ENCODE measurements around the gene TWNK. TPM values are rescaled to one million over a fixed set of nuclear protein-coding genes. Genes with fewer than 3 reads are reported as not detected.
"Not testable (repeated sequence)": the region's sequence is repeated elsewhere in the genome, so short reads cannot be mapped to it uniquely, and the experiment has no call there.

TWNK gene
- total RNA-seq, 1 donor from 2014 or later: 11.6 TPM

DNA sequence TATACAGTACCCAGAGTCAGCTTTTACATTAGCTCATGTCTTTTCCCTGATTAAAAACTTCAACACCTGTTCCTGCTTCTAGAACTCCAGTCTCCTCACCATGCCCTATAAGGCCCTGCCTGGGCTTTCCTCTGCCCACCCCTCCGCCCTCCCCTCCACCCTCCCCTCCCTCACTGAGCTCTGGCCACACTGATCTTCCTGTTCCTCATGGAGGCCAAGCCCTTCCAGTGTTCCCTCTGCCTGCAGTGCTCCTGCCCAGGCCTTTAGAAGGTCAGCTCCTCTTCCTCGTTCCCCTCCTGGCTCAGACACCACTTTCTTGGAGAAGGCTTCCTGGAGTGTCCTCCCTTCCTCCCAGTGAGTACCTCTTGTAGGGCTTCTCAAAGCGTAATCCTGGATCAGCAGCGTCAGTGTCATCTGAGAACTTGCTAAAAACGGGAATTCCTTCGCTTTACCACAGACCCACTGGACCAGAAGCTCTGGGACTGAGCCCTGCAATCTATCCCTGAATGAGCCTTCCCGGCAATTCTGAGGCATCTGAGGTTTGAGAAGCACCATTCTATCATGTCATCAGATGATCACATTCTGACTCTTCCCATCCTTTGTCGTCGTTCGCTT lies 39.9 kb downstream of the TWNK start:
- DNase-seq (ENCODE audit: extremely low read depth, low read depth, low spot score): no peak

DNA sequence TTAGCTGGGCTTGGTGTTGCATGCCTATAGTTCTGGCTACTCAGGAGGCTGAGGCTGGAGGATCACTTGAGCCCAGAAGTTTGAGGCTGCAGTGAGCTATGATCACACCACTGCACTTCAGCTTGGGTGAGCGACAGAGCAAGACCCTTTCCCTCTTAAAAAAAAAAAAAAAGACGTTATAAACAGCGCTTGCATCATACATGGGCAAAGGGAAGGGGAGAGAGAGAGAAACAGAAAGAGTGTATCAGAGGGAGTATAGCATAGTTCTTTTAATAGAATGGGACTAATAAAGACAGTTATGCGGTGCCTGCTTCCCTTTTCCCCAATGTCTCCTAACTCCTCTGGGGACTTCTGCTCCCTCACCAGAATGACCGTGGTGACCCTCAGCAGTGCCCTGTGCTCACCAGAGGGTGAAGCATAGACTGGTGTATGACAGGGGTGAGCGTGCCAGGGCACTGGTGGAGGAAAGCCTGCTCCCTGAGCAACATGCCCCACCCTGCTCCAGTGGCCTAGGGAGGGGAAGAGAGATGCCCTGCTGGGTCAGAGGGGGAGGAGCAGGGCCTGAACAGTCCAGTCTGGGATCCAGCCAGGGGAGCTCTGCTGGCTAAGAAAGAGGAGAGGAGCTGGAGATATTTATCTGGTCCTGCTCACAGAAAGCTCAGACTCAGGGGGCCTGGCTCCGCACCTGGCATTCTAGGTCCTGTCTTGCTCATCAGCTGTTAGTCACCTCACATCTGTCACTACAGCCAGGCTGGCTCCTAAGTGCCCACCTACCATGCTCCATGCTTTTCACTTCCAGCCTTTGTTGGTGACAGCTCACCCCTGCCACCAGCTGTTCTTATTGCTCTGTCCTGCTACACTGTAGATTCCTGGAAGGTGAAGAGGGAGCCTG lies 41.3 kb downstream of the TWNK start:
- DNase-seq (ENCODE audit: extremely low read depth, low read depth, low spot score): no peak

DNA sequence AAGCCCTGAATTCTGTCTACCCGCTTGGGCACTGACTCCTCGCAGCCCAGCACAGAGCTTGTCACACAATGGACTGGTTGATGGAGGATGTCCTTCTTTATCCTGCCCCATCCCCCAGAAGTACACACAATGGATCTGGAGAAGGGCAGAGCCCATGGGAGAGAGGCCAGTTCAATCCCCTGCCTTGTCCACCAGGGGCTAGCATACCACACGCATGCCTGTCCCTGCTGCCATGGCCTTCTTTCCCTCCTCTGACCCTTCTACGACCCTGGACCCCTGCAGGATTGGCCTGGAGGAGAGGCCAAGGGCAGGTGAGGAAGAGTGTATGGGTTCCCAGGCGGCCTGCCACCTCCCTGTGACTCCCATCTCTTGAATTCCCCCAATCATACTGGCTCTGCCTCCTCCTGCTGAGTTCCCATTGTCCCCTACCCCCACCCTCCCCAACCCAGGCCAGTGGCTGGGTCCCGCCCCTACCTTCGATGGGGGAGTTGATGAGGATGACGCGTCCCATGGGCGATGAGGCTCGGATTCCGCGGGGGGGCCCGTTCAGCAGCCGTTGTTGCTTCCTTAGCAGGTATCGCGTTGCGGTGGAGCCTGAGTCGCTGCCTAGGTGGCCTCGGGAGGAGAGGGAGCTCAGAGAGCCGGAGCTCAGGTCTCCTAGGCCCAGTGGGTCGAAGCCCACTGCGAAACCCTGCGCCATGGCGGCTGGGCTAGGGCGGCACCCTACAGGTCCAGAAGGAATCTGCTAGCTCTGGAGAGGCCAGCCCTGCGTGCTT lies 42.4 kb downstream of the TWNK start:
- no peak for DNase-seq (ENCODE audit: extremely low read depth, low read depth, low spot score)

DNA sequence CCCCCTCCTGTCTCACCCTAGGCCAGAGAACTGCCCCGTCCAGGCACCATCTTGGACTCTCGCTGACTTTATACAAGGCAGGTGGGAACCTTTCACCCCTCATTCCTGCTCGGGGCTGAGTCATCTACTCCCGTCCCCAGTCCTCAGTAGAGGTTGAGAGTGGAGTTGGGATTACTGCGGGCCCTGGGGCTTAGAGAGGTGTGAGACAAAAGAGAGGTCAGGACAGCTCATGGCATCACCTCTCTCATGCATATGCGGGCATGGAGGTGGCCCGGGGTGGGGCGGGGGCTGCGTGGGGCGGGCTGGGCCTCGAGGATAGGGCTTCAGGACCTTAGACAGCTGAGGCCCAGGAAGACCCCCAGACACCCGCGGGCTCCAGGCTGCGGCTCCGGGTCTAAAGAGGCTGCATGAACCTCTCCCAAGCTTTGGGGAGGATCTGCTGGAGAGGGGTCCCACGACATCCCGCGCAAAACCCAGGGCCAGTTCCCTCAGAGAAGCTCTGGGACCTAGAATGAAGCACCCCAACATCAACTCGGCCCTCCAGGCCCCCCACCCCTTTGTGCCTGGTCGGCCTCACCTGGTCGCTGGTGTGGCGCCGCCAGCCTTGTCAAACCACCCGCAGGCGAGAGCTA lies 43.3 kb downstream of the TWNK start:
- no peak for DNase-seq (ENCODE audit: extremely low read depth, low read depth, low spot score)

DNA sequence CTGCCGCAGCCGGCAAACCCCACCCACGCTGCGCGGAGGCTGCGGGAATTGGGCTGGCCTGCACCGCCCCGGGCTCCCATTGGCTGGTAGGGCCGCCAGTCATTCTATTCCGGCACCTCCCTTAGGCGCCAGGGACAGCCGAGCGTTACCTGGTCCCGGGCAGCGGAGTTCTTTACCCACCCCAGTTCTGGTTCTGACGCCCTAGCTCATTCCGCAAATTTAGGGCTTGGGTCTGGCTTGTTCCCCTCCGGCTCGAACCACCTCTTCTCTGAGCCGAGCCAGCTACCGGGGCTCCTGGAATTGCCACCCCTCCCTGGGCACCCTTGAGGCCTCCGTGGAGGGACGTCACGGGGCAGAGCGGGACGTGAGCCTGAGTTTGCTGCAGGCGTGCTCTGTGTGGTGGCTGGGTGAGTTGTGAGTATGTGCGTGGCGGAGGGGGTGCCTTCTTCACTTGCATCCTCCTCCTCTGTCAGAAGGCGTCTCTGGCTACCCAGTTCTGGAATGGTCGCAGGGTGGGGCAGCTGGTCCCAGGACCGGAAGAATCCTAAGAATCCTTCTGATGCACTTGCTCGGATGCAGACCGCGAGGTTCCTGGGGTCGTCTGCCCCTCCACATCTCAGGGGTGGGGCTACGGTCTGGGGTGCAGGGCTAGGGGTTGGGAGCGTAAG lies 43.9 kb downstream of the TWNK start, which contains the start of the genes PDZD7 and SFXN3:
TSS of gene PDZD7 (minus strand) at position 2 of the 668 bp plus-strand sequence. CDS start 910 bp downstream, outside the sequence.
TSS of gene SFXN3 (plus strand) at position 107 of the 668 bp plus-strand sequence. CDS start 3,461 bp downstream, outside the sequence.
- DNase-seq (ENCODE audit: extremely low read depth, low read depth, low spot score): no peak

DNA sequence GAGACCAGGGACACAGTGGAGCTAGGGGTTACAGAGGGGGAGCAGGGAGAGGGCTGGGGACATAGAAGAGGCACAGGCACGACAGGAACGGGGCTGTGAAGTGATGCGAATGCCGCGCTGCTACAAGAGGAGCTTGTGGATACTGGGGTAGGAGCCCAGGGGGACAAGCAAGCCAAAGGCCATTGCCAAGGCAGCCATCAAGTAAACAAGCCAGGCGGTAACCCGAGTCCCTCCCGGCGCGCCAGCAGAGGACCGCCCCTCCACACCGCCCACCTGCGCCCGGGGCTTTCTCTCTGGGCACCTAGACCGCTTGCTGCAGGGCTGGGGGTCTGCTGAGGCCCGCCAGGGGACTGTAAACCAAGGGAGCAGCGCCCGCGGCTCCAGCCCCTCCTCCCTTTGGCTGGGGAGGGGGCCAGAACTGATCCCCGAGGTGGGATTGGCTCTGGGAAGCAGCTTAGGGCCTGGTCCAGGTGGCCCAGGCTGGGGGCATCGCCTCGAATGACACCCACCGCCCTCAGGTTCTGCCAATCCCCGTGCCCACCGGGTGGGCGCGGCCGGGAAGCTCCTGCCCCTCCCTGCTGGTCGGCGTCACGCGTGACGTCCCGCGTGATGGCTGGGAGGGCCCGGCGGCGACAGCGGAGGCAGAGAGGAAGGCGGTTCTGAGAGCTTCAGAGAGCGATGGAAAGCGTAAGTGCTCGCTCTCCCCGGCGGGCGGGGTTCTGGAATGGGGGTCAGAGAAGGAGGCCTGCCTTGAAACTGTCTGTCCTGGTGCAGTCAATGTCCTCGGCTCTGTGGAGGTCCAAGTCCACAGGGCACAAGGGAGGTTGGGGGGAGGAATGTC lies 44.7 kb downstream of the TWNK start:
- no peak for DNase-seq (ENCODE audit: extremely low read depth, low read depth, low spot score)

DNA sequence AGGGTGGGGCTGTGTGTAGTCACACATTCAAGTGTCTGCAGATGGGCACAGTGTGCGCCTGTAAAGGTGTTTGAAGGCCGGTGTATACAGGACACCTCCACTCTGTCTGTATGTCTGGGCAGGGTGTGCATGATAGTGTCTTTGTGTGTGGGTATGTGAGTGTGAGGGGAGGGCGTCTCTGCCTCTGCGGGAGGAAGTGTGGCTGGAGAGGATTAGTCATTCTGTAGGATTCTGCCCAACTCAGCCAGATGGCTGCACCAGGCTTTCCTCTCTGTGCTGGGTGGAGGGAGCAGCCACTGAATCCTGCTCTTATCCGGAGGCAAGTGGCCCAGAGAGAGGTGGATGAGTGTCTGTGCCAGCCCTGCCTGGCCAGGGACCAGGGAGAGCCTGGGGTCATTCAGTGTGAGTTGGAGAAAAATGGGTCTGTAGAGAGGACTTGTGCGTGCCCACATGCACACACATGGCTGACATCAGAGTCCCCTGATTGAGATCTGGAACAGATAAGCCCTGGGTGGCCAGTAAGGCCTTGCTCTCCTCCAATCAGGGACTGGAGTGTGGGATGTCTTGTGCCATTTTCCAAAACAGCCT lies 45.4 kb downstream of the TWNK start:
- no peak for DNase-seq (ENCODE audit: extremely low read depth, low read depth, low spot score)

GRCh38 chr10:101033276-101033675 lies 45.9 kb downstream of the TWNK start:
- DNase-seq (ENCODE audit: extremely low read depth, low read depth, low spot score): no peak

DNA sequence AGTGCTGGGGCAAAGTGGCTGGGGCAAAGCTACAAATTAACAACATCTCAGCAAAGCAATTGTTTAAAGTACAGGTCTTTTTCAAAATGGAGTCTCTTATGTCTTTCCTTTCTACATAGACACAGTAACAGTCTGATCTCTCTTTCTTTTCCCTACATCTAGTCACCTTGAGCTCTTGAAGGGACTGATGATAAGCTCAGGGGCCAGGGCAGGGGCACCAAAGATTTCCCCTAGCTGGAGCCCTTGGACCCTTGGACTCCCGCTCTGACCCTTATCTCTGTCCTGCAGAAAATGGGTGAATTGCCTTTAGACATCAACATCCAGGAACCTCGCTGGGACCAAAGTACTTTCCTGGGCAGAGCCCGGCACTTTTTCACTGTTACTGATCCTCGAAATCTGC lies 47.1 kb downstream of the TWNK start:
- not testable (repeated sequence) for DNase-seq (ENCODE audit: extremely low read depth, low read depth, low spot score)

- DNase-seq (ENCODE audit: extremely low read depth, low read depth, low spot score): no peak
Measured at GRCh38 chr10:101035314-101035713, 48.0 kb downstream of the TWNK start.

GRCh38 chr10:101035916-101036702 lies 48.8 kb downstream of the TWNK start:
- DNase-seq (ENCODE audit: extremely low read depth, low read depth, low spot score): no peak

- DNase-seq (ENCODE audit: extremely low read depth, low read depth, low spot score): no peak
Measured at GRCh38 chr10:101036726-101037125, 49.4 kb downstream of the TWNK start.

- DNase-seq (ENCODE audit: extremely low read depth, low read depth, low spot score): no peak
Measured at GRCh38 chr10:101038484-101038883, 51.1 kb downstream of the TWNK start.

DNA sequence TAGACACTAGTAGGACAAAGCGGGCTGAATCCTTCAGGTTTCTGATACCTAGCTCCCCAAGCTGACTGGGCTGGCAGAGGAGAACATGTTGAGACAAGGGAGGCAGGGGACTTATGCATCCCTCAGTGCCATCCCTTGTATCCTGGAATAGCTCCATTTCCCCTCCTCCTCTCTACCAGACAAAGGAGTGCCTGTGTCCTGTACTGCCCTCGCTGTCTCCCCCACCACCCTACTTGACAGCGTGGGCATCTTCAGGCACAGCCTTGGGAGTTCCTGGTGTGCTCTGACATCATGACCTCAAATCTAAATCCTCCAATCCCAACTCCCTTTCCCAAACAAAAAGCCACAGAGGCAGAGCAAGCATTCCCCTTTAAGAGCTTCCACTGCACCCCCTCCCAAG lies 52.7 kb downstream of the TWNK start:
- DNase-seq (ENCODE audit: extremely low read depth, low read depth, low spot score): no peak

GRCh38 chr10:101040851-101041250 lies 53.5 kb downstream of the TWNK start:
- DNase-seq (ENCODE audit: extremely low read depth, low read depth, low spot score): no peak

DNA sequence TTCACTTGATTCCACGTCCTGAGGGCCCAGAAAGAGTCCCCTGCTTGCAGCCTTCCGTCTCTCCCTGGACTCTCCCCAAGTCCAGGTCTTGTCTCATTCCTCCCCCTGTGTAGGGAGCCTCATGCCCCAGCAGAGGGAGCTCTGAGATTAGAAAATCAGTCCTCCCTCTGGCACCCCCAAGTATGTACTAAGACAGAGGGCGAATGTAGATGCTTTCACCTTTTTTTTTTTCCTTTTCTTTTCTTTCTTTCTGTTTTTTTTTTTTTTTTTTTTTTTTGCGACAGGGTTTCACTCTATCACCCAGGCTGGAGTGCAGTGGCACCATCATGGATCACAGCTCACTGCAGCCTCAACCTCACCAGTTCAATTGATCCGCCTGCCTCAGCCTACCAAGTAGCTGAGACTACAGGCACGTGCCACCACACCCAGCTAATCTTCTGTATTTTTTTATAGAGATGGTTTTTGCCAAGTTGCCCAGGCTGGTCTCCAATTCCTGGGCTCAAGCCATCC lies 54.0 kb downstream of the TWNK start:
- no peak for DNase-seq (ENCODE audit: extremely low read depth, low read depth, low spot score)

GRCh38 chr10:101042118-101042517 lies 54.8 kb downstream of the TWNK start:
- no peak for DNase-seq (ENCODE audit: extremely low read depth, low read depth, low spot score)

Measured in glomerular endothelial cell (primary cell).